OCI-LY7 (cell line): ENCODE data around the gene FBLN1.

Experiments
- EZH2phosphoT487 ChIP-seq: fragments of 200-600 bp; sonication (generic); IDR thresholded peaks from 2 replicates; pipeline ENCODE4 v1.6.1; 2018; ENCODE audit warnings: low read depth, borderline replicate concordance, mild to moderate bottlenecking, mixed run types, antibody characterized with exemption, low read length, moderate library complexity, mixed read lengths
- TF ChIP-seq, protein P1 (sequence below): fragments of 200-600 bp; sonication (generic); conservative IDR thresholded peaks from 2 replicates; pipeline ENCODE4 v1.5.1; 2014; ENCODE audit warnings: mild to moderate bottlenecking, antibody characterized with exemption, low read length, moderate library complexity, mixed read lengths

DNA sequence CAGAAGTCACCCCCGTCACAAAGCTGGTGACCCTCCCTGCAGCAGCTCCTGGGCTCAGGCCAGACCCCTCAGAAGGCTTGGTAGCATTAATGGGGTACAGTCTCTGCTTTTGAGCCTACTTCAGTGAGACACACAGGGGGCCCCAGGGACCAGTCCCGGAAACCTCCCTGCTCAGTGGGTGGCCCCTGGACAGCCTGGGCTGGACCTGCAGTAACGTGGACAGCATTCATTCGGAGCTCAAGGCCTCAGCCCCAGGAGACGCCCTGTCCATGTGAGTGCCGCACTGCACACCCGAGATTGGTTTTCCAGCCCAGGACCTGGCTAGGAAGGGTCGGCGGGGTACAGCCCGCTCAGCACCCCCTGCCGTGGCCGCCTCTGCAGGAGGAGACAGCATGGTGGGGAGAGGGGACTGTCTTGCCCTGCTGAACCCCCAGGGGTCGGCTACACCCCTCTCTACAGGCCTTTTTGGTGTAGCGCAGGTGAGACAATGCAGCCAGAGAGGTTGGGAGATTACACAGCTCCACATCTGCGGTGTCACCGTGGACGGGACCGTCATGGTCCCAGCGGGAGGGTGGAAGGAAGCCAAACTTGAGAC lies 83.4 kb downstream of the FBLN1 start:
- TF ChIP-seq, protein P1, sequence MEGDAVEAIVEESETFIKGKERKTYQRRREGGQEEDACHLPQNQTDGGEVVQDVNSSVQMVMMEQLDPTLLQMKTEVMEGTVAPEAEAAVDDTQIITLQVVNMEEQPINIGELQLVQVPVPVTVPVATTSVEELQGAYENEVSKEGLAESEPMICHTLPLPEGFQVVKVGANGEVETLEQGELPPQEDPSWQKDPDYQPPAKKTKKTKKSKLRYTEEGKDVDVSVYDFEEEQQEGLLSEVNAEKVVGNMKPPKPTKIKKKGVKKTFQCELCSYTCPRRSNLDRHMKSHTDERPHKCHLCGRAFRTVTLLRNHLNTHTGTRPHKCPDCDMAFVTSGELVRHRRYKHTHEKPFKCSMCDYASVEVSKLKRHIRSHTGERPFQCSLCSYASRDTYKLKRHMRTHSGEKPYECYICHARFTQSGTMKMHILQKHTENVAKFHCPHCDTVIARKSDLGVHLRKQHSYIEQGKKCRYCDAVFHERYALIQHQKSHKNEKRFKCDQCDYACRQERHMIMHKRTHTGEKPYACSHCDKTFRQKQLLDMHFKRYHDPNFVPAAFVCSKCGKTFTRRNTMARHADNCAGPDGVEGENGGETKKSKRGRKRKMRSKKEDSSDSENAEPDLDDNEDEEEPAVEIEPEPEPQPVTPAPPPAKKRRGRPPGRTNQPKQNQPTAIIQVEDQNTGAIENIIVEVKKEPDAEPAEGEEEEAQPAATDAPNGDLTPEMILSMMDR: no peak
- TF ChIP-seq EZH2phosphoT487: no peak
